ENCODE results near the gene TRPV4.

DNA sequence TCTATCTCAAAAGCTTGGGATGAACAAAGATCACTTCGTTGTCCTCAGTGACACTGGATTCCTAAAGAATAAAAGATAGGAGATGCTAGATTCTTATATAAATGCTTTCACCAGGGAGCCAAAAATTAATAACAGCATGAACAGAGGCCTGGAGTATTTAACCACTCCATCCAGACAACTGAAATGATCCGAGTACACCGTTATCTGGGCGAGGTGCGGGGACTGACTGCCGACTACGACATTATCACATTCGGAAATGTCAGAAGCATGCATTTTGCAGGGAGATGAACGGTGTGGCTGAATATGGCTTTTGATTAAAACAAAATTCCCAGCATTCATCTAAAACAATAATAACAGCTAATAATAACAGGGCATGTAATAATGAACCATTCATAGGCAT is 56.6 kb downstream of the TRPV4 start:
- TF ChIP-seq POLR2A (IDR thresholded peaks at IDR 0.05) (no peak), CTCF (IDR thresholded peaks at IDR 0.05) (no peak)

All from lower leg skin (tissue), 3 donors.